Body of pancreas (tissue), 4 donors: ENCODE measurements around the gene PCDH9. TPM values are rescaled to one million over a fixed set of nuclear protein-coding genes. Genes with fewer than 3 reads are reported as not detected.

Experiments
- ATAC-seq: fragments of 150-250 bp; one replicate; pipeline ENCODE4 v1.9.1; 2016
- DNase-seq, 4 donors: peaks; one replicate each; pipeline ENCODE4 v3.0.0-alpha.2; 2019
- H3K27ac ChIP-seq, 4 donors: fragments of 200-600 bp; sonication (generic); 1 replicate in 3 of 4; 2 replicates in 1 of 4; pipeline versions ENCODE4 v1.5.1 to v1.6.1; 2016 to 2019; ENCODE audit warnings: mild to moderate bottlenecking in 1 of 4, mixed read lengths in 1 of 4, moderate library complexity in 1 of 4
- H3K27me3 ChIP-seq, 2 donors: fragments of 200-600 bp; sonication (generic); one replicate each; pipeline ENCODE4 v1.6.0; 2016; ENCODE audit warnings: mild to moderate bottlenecking in 1 of 2
- H3K36me3 ChIP-seq, 2 donors: fragments of 200-600 bp; sonication (generic); replicated peaks in 1 of 2; 2 replicates each; pipeline ENCODE4 v1.5.1; 2016; ENCODE audit warnings: low read depth in 2 of 2; ENCODE audit not compliant: insufficient read depth in 1 of 2
- H3K4me1 ChIP-seq: fragments of 200-600 bp; sonication (generic); one replicate; pipeline ENCODE4 v1.6.0; 2016
- H3K4me3 ChIP-seq, 2 donors: fragments of 200-600 bp; sonication (generic); 1 replicate in 1 of 2; 2 replicates in 1 of 2; pipeline ENCODE4 v1.5.1; 2016 to 2019
- H3K9me3 ChIP-seq, 3 donors: fragments of 200-600 bp; sonication (generic); 1 replicate in 2 of 3; 2 replicates in 1 of 3; pipeline ENCODE4 v1.5.1; 2016
- CTCF ChIP-seq, 7 experiments: fragments of 450-650 bp in 4 of 7; fragments of 200-600 bp in 3 of 7; sonication (generic) in 3 of 7; IDR thresholded peaks; one replicate each; pipeline ENCODE4 v1.5.1; 2016 to 2019; ENCODE audit warnings: antibody characterized with exemption in 7 of 7
- POLR2A ChIP-seq, 3 donors: fragments of 450-650 bp; IDR thresholded peaks; one replicate each; pipeline ENCODE4 v1.6.1; 2016; ENCODE audit warnings: antibody characterized with exemption in 3 of 3, mild to moderate bottlenecking in 2 of 3
- WGBS, 2 donors: methylation state at CpG; one replicate each; pipeline ENCODE4 v1.1.5; 2017; 5-methylcytosine and 5-hydroxymethylcytosine counted together
- intact Hi-C: fragments of 100-400 bp; cut with DNase I; formaldehyde crosslinking; loops from one replicate; pipeline ENCODE4 v1.15.1; 2023
- total RNA-seq, 2 donors: library from RNA; depleted of rRNA; stranded (reverse); fragments of >200 nt; gene quantifications; one replicate each; pipeline ENCODE4 v1.1.0, GENCODE V29; 2016

The PCDH9 gene
- total RNA-seq, 2 donors from 2014 or later: 3.6 to 3.9 TPM

- Histone ChIP-seq H3K4me1 (no peaks in the 10 kb centered on the region), H3K27me3 (no peaks in the 10 kb centered on the region), H3K27ac (no peak overlapping the region), H3K9me3 (no peaks in the 10 kb centered on the region), H3K36me3 (no peaks in the 10 kb centered on the region), H3K4me3 (no peak overlapping the region)
- TF ChIP-seq CTCF (IDR thresholded peaks at IDR 0.05): no peak
- DNase-seq (no peak), ATAC-seq (no peak)
- intact Hi-C loops: no loop called here
- 50 to 53% methylated on average over 5 of the region's 5 CpGs for WGBS, 2 donors
These were observed 168.4 kb downstream of the PCDH9 start for GRCh38 chr13:67061750-67062149.

GRCh38 chr13:67052550-67053490 lies 177.3 kb downstream of the PCDH9 start:
- WGBS, 2 donors: 86 to 89% methylated on average over 8 of the region's 8 CpGs
- no peak for DNase-seq
- Histone ChIP-seq H3K27me3 (no peaks in the 10 kb centered on the region), H3K4me3 (no peak overlapping the region), H3K36me3 (no peaks in the 10 kb centered on the region), H3K4me1 (peaks cover 14% of the 10 kb centered on the region), H3K27ac (no peak overlapping the region), H3K9me3 (no peaks in the 10 kb centered on the region)
- ATAC-seq: no peak
- intact Hi-C loops: no loop called here
- TF ChIP-seq CTCF (IDR thresholded peaks at IDR 0.05) (no peak), POLR2A (IDR thresholded peaks at IDR 0.05) (no peak)

GRCh38 chr13:67049744-67050143 lies 180.4 kb downstream of the PCDH9 start:
- WGBS, 2 donors: 34 to 43% methylated on average over 1 of the region's 1 CpG
- ATAC-seq (no peak), DNase-seq (no peak)
- no peak overlapping the region for H3K4me3 ChIP-seq
- no peaks in the 10 kb centered on the region for H3K9me3 ChIP-seq
- H3K27me3 ChIP-seq: peaks cover 0 to 4% of the 10 kb centered on the region in 2 donors
- no peak for TF ChIP-seq CTCF (IDR thresholded peaks at IDR 0.05)
- no peak for TF ChIP-seq POLR2A (IDR thresholded peaks at IDR 0.05)
- H3K27ac ChIP-seq: no peak overlapping the region
- H3K36me3 ChIP-seq: no peaks in the 10 kb centered on the region
- intact Hi-C loops: no loop called here
- H3K4me1 ChIP-seq: peaks cover 14% of the 10 kb centered on the region

GRCh38 chr13:67048821-67049150 lies 181.3 kb downstream of the PCDH9 start:
- intact Hi-C loops: no loop called here
- Histone ChIP-seq H3K27me3 (peaks cover 0 to 4% of the 10 kb centered on the region in 2 donors), H3K27ac (peak overlapping the region in 2 of 4 donors; percentile 34 to 48), H3K4me3 (no peak overlapping the region), H3K9me3 (no peaks in the 10 kb centered on the region), H3K36me3 (no peaks in the 10 kb centered on the region), H3K4me1 (peaks cover 14% of the 10 kb centered on the region)
- ATAC-seq (peak; percentile 83), DNase-seq (no peak)
- no peak for TF ChIP-seq POLR2A (IDR thresholded peaks at IDR 0.05)
- no peak for TF ChIP-seq CTCF (IDR thresholded peaks at IDR 0.05)
- 71 to 72% methylated on average over 2 of the region's 2 CpGs for WGBS, 2 donors
